Stomach (tissue), 4 donors: ENCODE results near the gene DPH5.

ENCODE experiments used
- EP300 ChIP-seq: sonication (generic); formaldehyde crosslinking; IDR thresholded peaks from one replicate; pipeline ENCODE4 v1.6.1; 2017; ENCODE audit warnings: antibody characterized with exemption
- TF ChIP-seq, protein P1 (sequence below), 7 experiments: fragments of 450-650 bp in 4 of 7; fragments of 200-600 bp in 3 of 7; sonication (generic) in 3 of 7; IDR thresholded peaks; one replicate each; pipeline ENCODE4 v1.5.1; 2016 to 2019; ENCODE audit warnings: antibody characterized with exemption in 7 of 7, control low read depth in 2 of 7, mild to moderate bottlenecking in 1 of 7

DNA sequence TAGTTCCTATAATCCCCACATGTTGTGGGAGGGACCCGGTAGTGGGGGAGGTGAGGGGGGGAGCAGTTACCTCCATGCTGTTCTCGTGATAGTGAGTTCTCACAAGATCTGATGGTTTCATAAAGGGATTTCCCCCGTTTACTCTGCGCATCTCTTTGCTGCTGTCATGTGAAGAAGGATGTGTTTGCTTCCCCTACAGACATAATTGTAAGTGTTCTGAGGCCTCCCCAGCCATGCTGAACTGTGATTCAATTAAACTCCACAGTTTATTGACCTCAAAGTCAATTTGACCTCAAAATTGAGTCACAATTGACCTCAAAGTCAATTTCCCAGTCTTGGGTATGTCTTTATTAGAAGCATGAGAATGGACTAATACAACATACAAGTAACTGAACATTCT lies 19.7 kb downstream of the DPH5 start:
- TF ChIP-seq, protein P1, sequence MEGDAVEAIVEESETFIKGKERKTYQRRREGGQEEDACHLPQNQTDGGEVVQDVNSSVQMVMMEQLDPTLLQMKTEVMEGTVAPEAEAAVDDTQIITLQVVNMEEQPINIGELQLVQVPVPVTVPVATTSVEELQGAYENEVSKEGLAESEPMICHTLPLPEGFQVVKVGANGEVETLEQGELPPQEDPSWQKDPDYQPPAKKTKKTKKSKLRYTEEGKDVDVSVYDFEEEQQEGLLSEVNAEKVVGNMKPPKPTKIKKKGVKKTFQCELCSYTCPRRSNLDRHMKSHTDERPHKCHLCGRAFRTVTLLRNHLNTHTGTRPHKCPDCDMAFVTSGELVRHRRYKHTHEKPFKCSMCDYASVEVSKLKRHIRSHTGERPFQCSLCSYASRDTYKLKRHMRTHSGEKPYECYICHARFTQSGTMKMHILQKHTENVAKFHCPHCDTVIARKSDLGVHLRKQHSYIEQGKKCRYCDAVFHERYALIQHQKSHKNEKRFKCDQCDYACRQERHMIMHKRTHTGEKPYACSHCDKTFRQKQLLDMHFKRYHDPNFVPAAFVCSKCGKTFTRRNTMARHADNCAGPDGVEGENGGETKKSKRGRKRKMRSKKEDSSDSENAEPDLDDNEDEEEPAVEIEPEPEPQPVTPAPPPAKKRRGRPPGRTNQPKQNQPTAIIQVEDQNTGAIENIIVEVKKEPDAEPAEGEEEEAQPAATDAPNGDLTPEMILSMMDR (IDR thresholded peaks at IDR 0.05), result no peak
- TF ChIP-seq EP300, result no peak
